Measurements from ENCODE around the gene CSF1. TPM values are rescaled to one million over a fixed set of nuclear protein-coding genes. Genes with fewer than 3 reads are reported as not detected.
A peak's percentile ranks its signal among the peaks of the same experiment; 100 is the strongest.
"Not testable (repeated sequence)": the region's sequence is repeated elsewhere in the genome, so short reads cannot be mapped to it uniquely, and the experiment has no call there.

The CSF1 gene, protein sequence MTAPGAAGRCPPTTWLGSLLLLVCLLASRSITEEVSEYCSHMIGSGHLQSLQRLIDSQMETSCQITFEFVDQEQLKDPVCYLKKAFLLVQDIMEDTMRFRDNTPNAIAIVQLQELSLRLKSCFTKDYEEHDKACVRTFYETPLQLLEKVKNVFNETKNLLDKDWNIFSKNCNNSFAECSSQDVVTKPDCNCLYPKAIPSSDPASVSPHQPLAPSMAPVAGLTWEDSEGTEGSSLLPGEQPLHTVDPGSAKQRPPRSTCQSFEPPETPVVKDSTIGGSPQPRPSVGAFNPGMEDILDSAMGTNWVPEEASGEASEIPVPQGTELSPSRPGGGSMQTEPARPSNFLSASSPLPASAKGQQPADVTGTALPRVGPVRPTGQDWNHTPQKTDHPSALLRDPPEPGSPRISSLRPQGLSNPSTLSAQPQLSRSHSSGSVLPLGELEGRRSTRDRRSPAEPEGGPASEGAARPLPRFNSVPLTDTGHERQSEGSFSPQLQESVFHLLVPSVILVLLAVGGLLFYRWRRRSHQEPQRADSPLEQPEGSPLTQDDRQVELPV
- total RNA-seq, result 27.1 to 28.9 TPM (median 27.4 TPM) in 3 replicates

DNA sequence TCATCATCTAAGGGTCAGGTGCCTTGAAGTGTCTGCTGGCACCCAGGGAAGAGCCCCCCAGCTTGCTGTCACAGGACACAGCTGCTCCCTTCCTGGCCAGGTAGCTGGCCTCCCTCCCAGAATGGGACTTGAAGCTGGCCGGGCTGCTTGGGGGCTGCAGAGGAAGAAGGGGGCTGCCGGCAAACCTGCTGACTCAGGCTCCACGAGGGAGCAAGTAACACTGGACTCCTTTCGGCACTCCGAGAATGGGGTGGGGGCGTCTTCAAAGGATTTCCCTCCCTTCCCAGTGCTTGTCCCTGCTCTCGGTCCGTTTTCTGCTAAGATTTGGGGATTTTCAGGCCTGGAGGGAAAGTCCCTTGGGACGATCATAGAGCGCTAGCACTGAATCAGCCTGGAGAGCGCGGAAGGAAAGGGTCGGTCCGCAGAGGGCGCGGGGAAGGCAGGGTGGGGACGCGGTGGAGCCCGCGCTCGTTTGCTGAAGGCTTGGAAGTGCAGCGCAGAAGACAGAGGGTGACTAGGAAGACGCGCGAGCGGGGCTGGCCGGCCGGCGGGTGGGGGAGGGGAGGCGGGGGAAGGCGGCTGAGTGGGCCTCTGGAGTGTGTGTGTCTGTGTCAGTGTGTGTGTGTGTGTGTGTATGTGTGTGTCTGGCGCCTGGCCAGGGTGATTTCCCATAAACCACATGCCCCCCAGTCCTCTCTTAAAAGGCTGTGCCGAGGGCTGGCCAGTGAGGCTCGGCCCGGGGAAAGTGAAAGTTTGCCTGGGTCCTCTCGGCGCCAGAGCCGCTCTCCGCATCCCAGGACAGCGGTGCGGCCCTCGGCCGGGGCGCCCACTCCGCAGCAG, at the start of gene CSF1:
Gene CSF1, plus strand, starts transcription at position 727 of the 840 bp plus-strand sequence. CDS start 175 bp downstream, outside the sequence.
- peak within 1 kb of the TSS; percentile 90 for H3K4me3 Mint-ChIP-seq
- peaks cover 41% of the 10 kb centered on the region for H3K4me1 Mint-ChIP-seq
- H3K36me3 Mint-ChIP-seq, result no peaks in the 10 kb centered on the region
- no peaks in the 10 kb centered on the region for H3K27me3 Mint-ChIP-seq (ENCODE audit: low read depth)
- DNase-seq (ENCODE audit: low spot score in 2 of 2, unreplicated experiment in 2 of 2), result peak; percentile 58 to 76
- no peaks in the 10 kb centered on the region for H3K9me3 Mint-ChIP-seq
- peak within 1 kb of the TSS; percentile 94 for H3K27ac Mint-ChIP-seq
- TF ChIP-seq, protein P1, sequence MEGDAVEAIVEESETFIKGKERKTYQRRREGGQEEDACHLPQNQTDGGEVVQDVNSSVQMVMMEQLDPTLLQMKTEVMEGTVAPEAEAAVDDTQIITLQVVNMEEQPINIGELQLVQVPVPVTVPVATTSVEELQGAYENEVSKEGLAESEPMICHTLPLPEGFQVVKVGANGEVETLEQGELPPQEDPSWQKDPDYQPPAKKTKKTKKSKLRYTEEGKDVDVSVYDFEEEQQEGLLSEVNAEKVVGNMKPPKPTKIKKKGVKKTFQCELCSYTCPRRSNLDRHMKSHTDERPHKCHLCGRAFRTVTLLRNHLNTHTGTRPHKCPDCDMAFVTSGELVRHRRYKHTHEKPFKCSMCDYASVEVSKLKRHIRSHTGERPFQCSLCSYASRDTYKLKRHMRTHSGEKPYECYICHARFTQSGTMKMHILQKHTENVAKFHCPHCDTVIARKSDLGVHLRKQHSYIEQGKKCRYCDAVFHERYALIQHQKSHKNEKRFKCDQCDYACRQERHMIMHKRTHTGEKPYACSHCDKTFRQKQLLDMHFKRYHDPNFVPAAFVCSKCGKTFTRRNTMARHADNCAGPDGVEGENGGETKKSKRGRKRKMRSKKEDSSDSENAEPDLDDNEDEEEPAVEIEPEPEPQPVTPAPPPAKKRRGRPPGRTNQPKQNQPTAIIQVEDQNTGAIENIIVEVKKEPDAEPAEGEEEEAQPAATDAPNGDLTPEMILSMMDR (IDR thresholded peaks at IDR 0.05; ENCODE audit: unreplicated experiment), result no peak

DNA sequence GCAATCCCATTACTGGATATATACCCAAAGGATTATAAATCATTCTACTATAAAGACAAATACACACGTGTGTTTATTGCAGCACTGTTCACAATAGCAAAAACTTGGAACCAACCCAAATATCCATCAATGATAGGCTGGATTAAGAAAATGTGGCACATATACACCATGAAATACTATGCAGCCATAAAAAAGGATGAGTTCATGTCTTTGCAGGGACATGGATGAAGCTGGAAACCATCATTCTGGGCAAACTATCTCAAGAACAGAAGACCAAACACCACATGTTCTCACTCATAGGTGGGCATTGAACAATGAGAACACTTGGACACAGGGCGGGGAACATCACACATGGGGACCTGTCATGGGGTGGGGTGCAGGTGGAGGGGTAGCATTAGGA, 49.0 kb upstream of the CSF1 start:
- not testable (repeated sequence) for H3K4me1 Mint-ChIP-seq; H3K4me3 Mint-ChIP-seq; DNase-seq (ENCODE audit: low spot score in 2 of 2, unreplicated experiment in 2 of 2); H3K27me3 Mint-ChIP-seq (ENCODE audit: low read depth); H3K36me3 Mint-ChIP-seq; H3K27ac Mint-ChIP-seq
- H3K9me3 Mint-ChIP-seq, result peaks cover 31% of the 10 kb centered on the region

DNA sequence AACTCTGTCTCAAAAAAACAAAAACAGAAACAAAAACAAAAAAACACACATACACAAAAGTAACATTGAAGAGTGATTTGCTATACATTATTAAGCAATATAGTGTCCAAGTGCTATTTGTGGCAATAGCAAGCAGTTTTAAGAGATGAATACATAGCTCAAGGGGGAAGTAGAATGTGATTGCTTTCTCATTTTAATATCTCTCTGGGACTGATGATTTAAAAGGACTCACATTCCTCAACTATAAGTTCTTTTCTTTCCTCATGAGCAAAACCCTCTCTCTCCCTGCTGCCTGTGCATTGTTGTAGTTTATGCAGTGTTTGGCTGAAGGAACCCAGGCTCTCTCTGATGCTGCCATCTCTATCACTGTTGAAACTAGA, 47.0 kb upstream of the CSF1 start:
- Mint-ChIP-seq H3K4me3 (no peak overlapping the region), H3K4me1 (peaks cover 6% of the 10 kb centered on the region), H3K9me3 (peaks cover 34% of the 10 kb centered on the region), H3K36me3 (peaks cover 7% of the 10 kb centered on the region), H3K27me3 (ENCODE audit: low read depth) (no peaks in the 10 kb centered on the region), H3K27ac (peak overlapping the region; percentile 37)
- TF ChIP-seq, protein P1 (IDR thresholded peaks at IDR 0.05; ENCODE audit: unreplicated experiment), result no peak
- no peak for DNase-seq (ENCODE audit: low spot score in 2 of 2, unreplicated experiment in 2 of 2)

DNA sequence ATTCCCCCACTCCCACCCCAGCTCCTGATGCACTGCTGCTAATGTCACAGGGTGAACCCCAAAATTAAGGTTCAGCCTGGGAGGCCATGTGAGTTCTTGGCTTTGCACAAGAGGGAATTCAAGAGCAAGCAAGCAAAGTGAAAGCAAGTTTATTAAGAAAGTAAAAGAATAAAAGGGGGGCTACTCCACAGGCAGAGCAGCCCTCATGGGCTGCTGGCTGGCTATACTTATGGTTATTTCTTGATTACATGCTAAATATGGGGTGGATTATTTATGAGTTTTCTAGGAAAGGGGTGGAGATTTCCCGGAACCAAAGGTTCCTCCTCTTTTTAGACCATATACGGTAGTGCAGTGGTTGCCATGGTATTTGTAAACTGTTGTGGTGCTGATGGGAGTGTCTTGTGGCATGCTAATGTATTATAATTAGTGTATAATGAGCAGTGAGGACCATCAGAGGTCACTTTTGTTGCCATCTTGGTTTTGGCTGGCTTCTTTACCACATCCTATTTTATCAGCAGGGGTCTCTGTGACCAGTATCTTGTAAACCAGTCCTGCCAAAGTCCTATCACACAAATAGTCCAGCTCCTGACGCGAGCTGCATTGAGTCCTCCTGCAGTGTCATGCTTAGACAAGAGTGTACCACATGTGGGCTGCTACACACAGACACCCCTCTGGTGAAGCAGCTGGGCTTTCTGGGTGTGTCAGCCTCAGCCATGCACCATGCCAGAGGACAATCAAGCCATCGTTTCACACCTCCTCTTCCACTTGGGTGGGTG, 46.4 kb upstream of the CSF1 start:
- Mint-ChIP-seq H3K27me3 (ENCODE audit: low read depth) (no peaks in the 10 kb centered on the region), H3K36me3 (peaks cover 7% of the 10 kb centered on the region), H3K9me3 (peaks cover 34% of the 10 kb centered on the region), H3K4me1 (peaks cover 6% of the 10 kb centered on the region), H3K4me3 (no peak overlapping the region), H3K27ac (peak overlapping the region; percentile 37)
- TF ChIP-seq, protein P1 (IDR thresholded peaks at IDR 0.05; ENCODE audit: unreplicated experiment), result no peak
- DNase-seq (ENCODE audit: low spot score in 2 of 2, unreplicated experiment in 2 of 2), result no peak

DNA sequence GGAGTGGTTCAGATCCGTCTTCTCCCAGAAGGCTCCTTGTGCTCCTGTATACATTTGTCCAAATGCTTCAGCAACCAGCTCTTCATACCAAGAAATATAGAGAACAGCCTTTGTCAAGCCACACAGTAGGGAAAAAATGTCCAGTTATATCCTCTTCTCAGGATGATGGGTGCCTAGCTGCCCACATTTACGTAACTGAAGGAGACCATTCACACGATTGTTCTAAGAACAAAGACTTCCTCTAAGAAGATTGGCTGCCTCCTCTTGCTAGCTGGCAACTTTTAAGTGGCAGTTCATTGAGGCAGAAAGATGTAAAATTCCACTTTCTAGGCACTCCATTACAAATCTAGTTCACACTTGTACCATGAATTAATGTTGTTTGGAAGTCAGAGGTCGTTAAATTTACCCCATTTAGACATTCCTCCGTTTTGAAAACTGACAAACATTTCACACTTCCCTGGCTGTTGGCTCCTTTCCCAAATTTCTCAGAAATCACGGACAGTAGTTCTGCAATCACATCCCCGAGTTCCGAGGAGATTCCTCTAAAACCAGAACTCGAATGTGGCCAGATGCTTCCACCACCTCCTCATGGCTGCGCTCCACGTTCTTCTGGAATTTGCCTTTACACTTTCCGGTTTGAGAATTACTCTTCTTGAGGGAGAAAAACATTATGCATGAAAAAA, 45.6 kb upstream of the CSF1 start:
- TF ChIP-seq, protein P1 (IDR thresholded peaks at IDR 0.05; ENCODE audit: unreplicated experiment), result no peak
- Mint-ChIP-seq H3K4me1 (peaks cover 6% of the 10 kb centered on the region), H3K4me3 (no peak overlapping the region), H3K27ac (no peak overlapping the region), H3K9me3 (peaks cover 26% of the 10 kb centered on the region), H3K27me3 (ENCODE audit: low read depth) (no peaks in the 10 kb centered on the region), H3K36me3 (peaks cover 7% of the 10 kb centered on the region)
- DNase-seq (ENCODE audit: low spot score in 2 of 2, unreplicated experiment in 2 of 2), result no peak
